HCT116 (cell line): ENCODE measurements around the gene FRY.

Source experiments
- CTCF ChIP-seq, 3 experiments: fragments of 200-600 bp in 1 of 3; sonication (generic) in 1 of 3; IDR thresholded peaks in 2 of 3; conservative IDR thresholded peaks in 1 of 3; 2 replicates each; pipeline ENCODE4 v1.5.1; 2012 to 2017; ENCODE audit warnings: low read depth in 2 of 3, low read length in 2 of 3, antibody characterized with exemption in 1 of 3, borderline replicate concordance in 1 of 3, control low read depth in 1 of 3, mild to moderate bottlenecking in 1 of 3, mixed read lengths in 1 of 3, mixed run types in 1 of 3, moderate library complexity in 1 of 3; ENCODE audit not compliant: insufficient read depth in 1 of 3
- EGR1 ChIP-seq: IDR thresholded peaks from 2 replicates; pipeline ENCODE4 v1.6.1; 2012; ENCODE audit warnings: low read depth
- EZH2 ChIP-seq: fragments of 200-600 bp; sonication (generic); IDR thresholded peaks from 2 replicates; pipeline ENCODE4 v1.6.1; 2017; ENCODE audit warnings: antibody characterized with exemption, mixed run types
- FOSL1 ChIP-seq: IDR thresholded peaks from 2 replicates; pipeline ENCODE4 v1.6.1; 2012; ENCODE audit warnings: low read depth
- YY1 ChIP-seq: IDR thresholded peaks from 2 replicates; pipeline ENCODE4 v1.6.1; 2011; ENCODE audit warnings: low read length, low read depth, moderate library complexity, mild to moderate bottlenecking; ENCODE audit not compliant: insufficient replicate concordance; ENCODE audit errors: extremely low read depth
- ZFX ChIP-seq: fragments of 450-650 bp; IDR thresholded peaks from 2 replicates; pipeline ENCODE4 v1.6.1; 2017

- no peak for TF ChIP-seq CTCF (IDR thresholded peaks at IDR 0.05 in 2 of 3, conservative IDR thresholded peaks at IDR 0.05 in 1 of 3; ENCODE audit: borderline replicate concordance in 1 of 3, insufficient read depth in 1 of 3, low read depth in 2 of 3, low read length in 2 of 3)
- TF ChIP-seq YY1 = no peak
- TF ChIP-seq FOSL1 = no peak
- no peak for TF ChIP-seq ZFX
- TF ChIP-seq EZH2 = no peak
- no peak for TF ChIP-seq EGR1
Measured at GRCh38 chr13:32256243-32256642, 224.7 kb downstream of the FRY start.
